ENCODE results near the gene RAB11FIP5.

The RAB11FIP5 gene

GRCh38 chr2:73091164-73091563 lies 21.6 kb downstream of the RAB11FIP5 start:
- no peak overlapping the region for H2AFZ ChIP-seq (ENCODE audit: low read depth, low read length, severe bottlenecking)
- no peak overlapping the region for H3K9ac ChIP-seq (ENCODE audit: low read length)
- H3K4me2 ChIP-seq (ENCODE audit: low read depth, low read length, poor library complexity, severe bottlenecking) = no peak overlapping the region
- no peak overlapping the region for H3K27ac ChIP-seq (ENCODE audit: low read depth, low read length)
- no peaks in the 10 kb centered on the region for H3K36me3 ChIP-seq (ENCODE audit: low read length)
- no peaks in the 10 kb centered on the region for H3K9me2 ChIP-seq (replicated peaks; ENCODE audit: insufficient read depth, low read length)
- no peaks in the 10 kb centered on the region for H4K20me1 ChIP-seq (ENCODE audit: low read depth, low read length)
- H3K79me2 ChIP-seq (ENCODE audit: insufficient read depth, low read length) = no peaks in the 10 kb centered on the region
- no peaks in the 10 kb centered on the region for H3F3A ChIP-seq (ENCODE audit: insufficient read depth)
- H3K9me3 ChIP-seq (ENCODE audit: insufficient read depth, low read length) = no peaks in the 10 kb centered on the region
- TF ChIP-seq, protein P1, sequence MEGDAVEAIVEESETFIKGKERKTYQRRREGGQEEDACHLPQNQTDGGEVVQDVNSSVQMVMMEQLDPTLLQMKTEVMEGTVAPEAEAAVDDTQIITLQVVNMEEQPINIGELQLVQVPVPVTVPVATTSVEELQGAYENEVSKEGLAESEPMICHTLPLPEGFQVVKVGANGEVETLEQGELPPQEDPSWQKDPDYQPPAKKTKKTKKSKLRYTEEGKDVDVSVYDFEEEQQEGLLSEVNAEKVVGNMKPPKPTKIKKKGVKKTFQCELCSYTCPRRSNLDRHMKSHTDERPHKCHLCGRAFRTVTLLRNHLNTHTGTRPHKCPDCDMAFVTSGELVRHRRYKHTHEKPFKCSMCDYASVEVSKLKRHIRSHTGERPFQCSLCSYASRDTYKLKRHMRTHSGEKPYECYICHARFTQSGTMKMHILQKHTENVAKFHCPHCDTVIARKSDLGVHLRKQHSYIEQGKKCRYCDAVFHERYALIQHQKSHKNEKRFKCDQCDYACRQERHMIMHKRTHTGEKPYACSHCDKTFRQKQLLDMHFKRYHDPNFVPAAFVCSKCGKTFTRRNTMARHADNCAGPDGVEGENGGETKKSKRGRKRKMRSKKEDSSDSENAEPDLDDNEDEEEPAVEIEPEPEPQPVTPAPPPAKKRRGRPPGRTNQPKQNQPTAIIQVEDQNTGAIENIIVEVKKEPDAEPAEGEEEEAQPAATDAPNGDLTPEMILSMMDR (IDR thresholded peaks at IDR 0.05; ENCODE audit: insufficient read depth, low read length, poor library complexity, severe bottlenecking) = no peak
- no peak for TF ChIP-seq EZH2phosphoT487 (conservative IDR thresholded peaks at IDR 0.05; ENCODE audit: low read length)
- H3K4me3 ChIP-seq (ENCODE audit: insufficient read depth, low read length, poor library complexity, severe bottlenecking) = no peak overlapping the region
- H3K27me3 ChIP-seq (ENCODE audit: low read length) = no peaks in the 10 kb centered on the region

- Histone ChIP-seq H2AFZ (ENCODE audit: low read depth, low read length, severe bottlenecking) (no peak overlapping the region), H3K36me3 (ENCODE audit: low read length) (no peaks in the 10 kb centered on the region), H3F3A (ENCODE audit: insufficient read depth) (no peaks in the 10 kb centered on the region), H3K27me3 (ENCODE audit: low read length) (no peaks in the 10 kb centered on the region), H3K4me3 (ENCODE audit: insufficient read depth, low read length, poor library complexity, severe bottlenecking) (no peak overlapping the region), H3K27ac (ENCODE audit: low read depth, low read length) (no peak overlapping the region), H3K9me2 (replicated peaks; ENCODE audit: insufficient read depth, low read length) (no peaks in the 10 kb centered on the region), H3K9me3 (ENCODE audit: insufficient read depth, low read length) (no peaks in the 10 kb centered on the region), H4K20me1 (ENCODE audit: low read depth, low read length) (no peaks in the 10 kb centered on the region), H3K79me2 (ENCODE audit: insufficient read depth, low read length) (no peaks in the 10 kb centered on the region), H3K4me2 (ENCODE audit: low read depth, low read length, poor library complexity, severe bottlenecking) (no peak overlapping the region), H3K9ac (ENCODE audit: low read length) (no peak overlapping the region)
- no peak for TF ChIP-seq EZH2phosphoT487 (conservative IDR thresholded peaks at IDR 0.05; ENCODE audit: low read length)
- TF ChIP-seq, protein P1 (IDR thresholded peaks at IDR 0.05; ENCODE audit: insufficient read depth, low read length, poor library complexity, severe bottlenecking) = no peak
Observed at GRCh38 chr2:73089270-73090030, 23.3 kb downstream of the RAB11FIP5 start.

- Histone ChIP-seq H3K4me2 (ENCODE audit: low read depth, low read length, poor library complexity, severe bottlenecking) (no peak overlapping the region), H4K20me1 (ENCODE audit: low read depth, low read length) (no peaks in the 10 kb centered on the region), H3K4me3 (ENCODE audit: insufficient read depth, low read length, poor library complexity, severe bottlenecking) (no peak overlapping the region), H3K27me3 (ENCODE audit: low read length) (no peaks in the 10 kb centered on the region), H3K9ac (ENCODE audit: low read length) (no peak overlapping the region), H3K36me3 (ENCODE audit: low read length) (no peaks in the 10 kb centered on the region), H3K9me2 (replicated peaks; ENCODE audit: insufficient read depth, low read length) (no peaks in the 10 kb centered on the region), H2AFZ (ENCODE audit: low read depth, low read length, severe bottlenecking) (no peak overlapping the region), H3F3A (ENCODE audit: insufficient read depth) (no peaks in the 10 kb centered on the region), H3K9me3 (ENCODE audit: insufficient read depth, low read length) (no peaks in the 10 kb centered on the region), H3K79me2 (ENCODE audit: insufficient read depth, low read length) (no peaks in the 10 kb centered on the region), H3K27ac (ENCODE audit: low read depth, low read length) (no peak overlapping the region)
- TF ChIP-seq EZH2phosphoT487 (conservative IDR thresholded peaks at IDR 0.05; ENCODE audit: low read length) = no peak
- TF ChIP-seq, protein P1 (IDR thresholded peaks at IDR 0.05; ENCODE audit: insufficient read depth, low read length, poor library complexity, severe bottlenecking) = no peak
Observed at GRCh38 chr2:73088703-73089102, 24.0 kb downstream of the RAB11FIP5 start.
